ENCODE data around the gene HYOU1.
"Not testable (repeated sequence)": the region's sequence is repeated elsewhere in the genome, so short reads cannot be mapped to it uniquely, and the experiment has no call there.

Gene HYOU1

GRCh38 chr11:119087123-119087522 lies 30.1 kb upstream of the HYOU1 start:
- DNase-seq (ENCODE audit: low read depth): no peak

- DNase-seq (ENCODE audit: low read depth): peak; percentile 9
Measured at GRCh38 chr11:119085437-119085847, 28.4 kb upstream of the HYOU1 start.

DNA sequence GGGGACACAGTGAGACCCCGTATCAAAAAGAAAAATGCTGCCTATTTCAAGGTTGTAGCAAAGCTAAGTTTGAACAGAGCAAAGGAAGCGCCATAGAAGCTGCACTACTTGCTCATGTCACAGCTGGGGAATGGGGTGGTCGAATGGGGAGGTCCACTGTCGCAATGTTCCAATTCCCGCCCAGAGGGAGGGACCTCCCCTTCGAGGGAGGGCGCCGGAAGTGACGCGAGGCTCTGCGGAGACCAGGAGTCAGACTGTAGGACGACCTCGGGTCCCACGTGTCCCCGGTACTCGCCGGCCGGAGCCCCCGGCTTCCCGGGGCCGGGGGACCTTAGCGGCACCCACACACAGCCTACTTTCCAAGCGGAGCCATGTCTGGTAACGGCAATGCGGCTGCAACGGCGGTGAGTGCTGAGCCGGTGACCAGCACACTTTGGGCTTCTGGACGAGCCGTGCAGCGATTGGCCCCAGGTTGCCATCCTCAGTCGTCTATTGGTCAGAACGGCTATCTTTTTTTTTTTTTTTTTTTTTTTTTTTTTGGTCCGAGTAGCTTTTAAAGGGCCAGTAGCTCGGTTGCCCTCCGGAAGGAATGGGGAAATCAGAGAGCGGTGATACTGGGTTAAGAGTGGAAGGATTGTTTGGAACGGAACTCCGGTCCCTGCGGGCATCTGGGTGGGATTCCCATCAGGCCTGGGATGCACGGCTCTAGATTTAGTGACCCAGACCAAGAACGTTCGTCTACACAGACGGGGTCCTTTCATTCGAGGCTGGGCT lies 27.8 kb upstream of the HYOU1 start, which contains the start of gene HMBS:
TSS of gene HMBS (plus strand) at position 219 of the 774 bp plus-strand sequence. CDS start at position 372, 153 bp downstream.
- DNase-seq (ENCODE audit: low read depth): peak; percentile 86

GRCh38 chr11:119081682-119082260 lies 24.8 kb upstream of the HYOU1 start:
- no peak for DNase-seq (ENCODE audit: low read depth)

GRCh38 chr11:119078675-119079420 lies 21.8 kb upstream of the HYOU1 start:
- no peak for DNase-seq (ENCODE audit: low read depth)

- no peak for DNase-seq (ENCODE audit: low read depth)
Measured at GRCh38 chr11:119077839-119078238, 20.8 kb upstream of the HYOU1 start.

- DNase-seq (ENCODE audit: low read depth): peak; percentile 97
Measured at GRCh38 chr11:119067371-119068222, 10.6 kb upstream of the HYOU1 start, which contains the start of gene VPS11. Gene VPS11, plus strand, starts transcription at chr11:119067818. Its CDS starts 6 bp downstream, at chr11:119067824.

DNA sequence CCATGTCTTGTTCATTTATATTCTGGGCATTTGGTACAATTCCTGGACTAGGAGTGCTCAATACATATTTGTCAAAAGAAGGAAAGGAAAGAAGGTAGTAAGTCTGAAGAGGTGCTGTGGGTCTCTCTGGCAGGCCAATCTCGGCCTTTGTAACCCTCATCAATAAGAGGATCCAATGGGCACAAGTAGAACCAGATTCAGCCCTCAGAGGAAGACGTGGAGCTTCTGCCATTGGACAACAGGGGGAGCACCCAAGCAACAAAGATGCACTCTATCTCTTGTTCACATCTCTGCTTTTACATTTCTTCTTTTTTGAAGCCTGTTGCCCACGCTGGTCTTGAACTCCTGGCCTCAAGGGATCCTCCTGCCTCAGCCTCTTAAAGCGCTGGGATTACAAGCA lies 8.4 kb upstream of the HYOU1 start:
- peak; percentile 6 for DNase-seq (ENCODE audit: low read depth)

- DNase-seq (ENCODE audit: low read depth): no peak
Measured at GRCh38 chr11:119062779-119063178, 5.8 kb upstream of the HYOU1 start.

DNA sequence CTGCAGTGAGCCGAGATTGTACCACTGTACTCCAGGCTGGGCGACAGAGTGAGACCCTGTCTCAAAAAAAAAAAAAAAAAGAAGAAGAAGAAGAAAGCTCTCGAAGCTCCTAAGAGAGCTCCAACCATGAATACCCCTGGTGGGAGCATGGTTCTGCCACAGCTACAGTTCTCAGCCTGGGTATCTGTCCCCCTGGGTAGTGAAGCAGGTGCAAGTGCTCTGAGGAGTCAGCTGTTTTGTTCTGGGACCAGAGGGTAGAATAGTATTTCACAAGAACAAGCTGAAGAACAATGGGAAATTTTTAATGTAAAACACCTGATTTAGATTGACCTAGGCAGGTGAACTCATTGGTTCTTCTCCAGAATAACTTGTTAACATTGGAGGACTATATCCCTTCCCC lies 4.3 kb upstream of the HYOU1 start:
- DNase-seq (ENCODE audit: low read depth): no peak

DNA sequence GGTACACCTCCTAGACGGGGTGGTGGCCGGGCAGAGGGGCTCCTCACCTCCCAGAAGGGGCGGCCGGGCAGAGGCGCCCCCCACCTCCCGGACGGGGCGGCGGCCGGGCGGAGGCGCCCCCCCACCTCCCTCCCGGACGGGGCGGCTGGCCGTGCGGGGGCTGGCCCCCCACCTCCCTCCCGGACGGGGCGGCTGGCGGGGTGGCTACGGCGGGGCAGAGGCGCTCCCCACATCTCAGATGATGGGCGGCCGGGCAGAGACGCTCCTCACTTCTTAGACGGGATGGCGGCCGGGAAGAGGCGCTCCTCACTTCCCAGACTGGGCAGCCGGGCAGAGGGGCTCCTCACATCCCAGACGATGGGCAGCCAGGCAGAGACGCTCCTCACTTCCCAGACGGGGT lies 2.1 kb upstream of the HYOU1 start:
- DNase-seq (ENCODE audit: low read depth): not testable (repeated sequence)

DNA sequence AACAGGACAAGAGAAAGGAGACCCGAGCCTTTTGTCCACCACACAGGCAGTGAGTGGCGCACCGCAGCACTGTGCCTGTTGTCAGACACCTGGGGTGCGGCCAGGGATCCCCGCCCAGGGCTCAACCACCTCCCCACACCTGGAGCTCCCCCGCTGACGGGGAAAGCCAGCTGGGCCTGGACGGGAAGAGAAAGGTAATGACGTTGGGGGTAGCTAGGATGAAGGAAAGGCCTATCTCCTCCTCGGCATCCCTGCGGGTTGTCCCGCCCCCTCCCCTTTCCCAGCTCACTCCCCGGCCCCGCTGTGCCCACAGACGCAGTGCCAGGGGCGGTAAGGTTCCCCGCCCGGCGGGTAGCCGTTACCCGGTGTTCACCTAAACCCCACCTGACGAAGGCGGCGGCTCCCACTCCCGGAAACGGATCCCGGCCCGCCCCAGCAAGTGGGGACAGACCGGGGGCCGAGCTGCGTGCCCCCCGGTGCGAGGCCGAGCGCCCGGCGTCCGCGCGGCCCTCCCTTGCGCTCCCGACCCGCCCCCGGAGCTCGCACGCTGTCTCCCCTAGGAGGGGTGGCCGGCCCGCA lies 495 bp downstream of the HYOU1 start:
- peak; percentile 27 for DNase-seq (ENCODE audit: low read depth)

DNA sequence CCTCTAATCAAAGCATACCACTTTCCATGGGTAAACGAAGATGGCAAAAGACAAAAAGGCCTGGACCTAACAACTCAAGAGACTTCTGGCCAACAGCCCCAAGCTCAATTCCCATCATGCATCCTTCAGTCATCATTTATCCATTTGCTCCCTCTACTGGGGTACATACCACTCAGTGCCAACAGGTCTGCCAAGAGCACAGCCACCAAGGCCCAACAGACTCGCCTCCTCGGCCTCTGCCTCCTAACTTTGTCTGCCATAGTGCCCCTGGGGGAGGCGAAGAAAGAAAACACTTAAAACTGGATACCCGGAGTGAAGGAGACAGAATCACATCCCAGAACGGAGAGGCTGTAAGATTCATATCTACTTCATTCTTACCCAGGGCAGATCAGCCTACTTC lies 1.1 kb downstream of the HYOU1 start:
- no peak for DNase-seq (ENCODE audit: low read depth)

DNA sequence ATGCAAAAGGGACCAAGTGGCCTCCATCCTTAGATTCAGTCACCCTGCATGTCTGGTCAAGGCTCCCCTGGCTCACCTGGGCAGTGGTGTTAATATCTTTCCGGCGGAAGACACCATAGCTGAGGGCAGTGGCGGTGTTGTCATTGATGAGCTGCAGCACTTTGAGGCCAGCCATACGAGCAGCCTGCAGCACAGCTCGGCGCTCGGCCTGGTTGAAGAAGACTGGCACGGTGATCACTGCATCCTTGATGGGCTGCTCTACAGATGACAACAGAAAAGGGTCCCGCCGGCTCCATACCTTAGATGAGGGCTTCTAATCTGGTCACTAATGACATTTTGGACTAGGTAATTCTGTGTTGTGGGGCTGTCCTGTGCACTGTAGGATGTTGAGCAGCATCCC lies 2.6 kb downstream of the HYOU1 start:
- no peak for DNase-seq (ENCODE audit: low read depth)

DNA sequence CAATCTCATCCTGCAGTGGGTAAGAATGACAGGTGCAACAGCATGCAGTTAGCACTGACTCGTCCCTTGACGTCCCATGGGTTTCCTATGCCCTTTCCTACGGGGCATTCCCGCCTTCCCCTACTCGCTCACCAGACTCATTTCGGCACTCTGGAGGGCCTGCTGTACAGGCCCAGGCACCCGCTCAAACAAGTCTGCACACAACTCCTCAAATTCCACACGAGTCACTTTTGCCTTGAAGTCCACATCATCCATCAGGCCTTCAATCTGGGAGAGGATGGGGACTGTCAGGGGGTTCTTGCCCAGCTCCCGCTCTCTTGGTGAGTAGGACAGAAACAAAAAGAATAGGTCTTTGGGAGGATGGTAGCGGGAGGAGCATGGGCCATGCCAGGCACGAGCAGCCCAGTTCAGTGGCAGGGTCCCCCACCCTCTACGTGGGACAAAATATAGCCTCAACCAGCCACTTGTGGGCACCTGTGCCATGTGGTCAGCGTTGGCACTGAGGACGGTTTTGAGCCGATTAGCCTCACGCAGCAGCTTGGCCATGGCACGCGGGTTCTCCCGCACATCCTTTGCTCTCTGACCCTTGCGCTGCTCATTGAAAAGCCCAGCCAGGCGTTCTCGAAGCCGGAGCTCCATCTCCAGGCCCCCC lies 4.7 kb downstream of the HYOU1 start:
- no peak for DNase-seq (ENCODE audit: low read depth)

DNA sequence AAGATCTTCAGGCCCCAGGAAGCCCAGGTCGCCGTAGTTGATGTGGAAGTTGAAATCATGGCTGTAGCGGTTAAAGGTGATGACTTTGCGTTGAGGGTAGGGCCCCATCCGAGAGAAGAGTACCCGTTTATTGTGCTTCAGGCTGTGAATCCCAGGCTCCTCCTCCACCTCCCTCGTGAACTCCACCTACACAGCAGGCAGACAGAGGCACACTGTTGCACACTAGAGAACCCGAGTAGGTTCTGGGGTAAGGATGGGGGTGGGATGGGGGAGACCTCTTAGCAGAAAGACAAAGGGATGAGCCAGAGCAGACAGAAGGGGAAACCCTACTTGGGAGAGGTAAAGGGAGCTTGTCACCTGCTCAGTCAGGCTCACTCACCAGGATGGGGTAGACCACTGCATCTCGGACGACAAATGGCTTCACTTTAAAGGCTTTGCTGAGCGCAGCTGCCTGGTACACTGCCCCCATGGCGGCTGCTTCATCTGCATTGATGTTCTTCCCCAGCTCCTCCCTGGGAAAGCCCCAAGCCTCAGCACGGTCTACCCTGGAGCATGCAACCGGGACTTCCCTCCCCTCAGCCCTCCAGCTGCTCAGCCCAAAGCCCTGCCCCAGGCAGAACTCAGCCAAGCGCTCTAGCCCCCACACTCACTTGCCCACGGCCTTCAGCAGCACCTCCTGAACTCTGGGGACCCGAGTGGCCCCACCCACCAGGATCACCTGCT lies 5.4 kb downstream of the HYOU1 start:
- no peak for DNase-seq (ENCODE audit: low read depth)

- DNase-seq (ENCODE audit: low read depth): no peak
Measured at GRCh38 chr11:119049081-119049480, 7.9 kb downstream of the HYOU1 start.

DNA sequence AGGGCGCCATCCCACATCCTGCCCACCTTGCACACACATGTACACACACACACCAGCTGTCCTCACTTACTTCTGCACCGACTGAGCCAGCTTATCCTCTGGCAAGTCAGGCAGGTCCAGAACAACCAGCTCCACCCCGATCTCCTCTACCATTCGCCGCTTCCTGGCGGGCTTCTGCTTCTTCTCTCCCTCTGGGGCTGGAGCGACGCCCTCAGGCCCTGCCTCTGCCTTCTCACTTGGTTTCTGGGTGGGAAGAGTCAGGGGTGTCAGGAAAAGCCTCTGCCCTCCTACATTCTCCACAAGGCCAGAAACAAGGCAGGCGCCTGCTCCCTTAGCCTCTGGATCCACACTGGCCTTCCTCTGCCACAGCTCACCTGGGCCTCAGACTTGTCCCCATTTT lies 8.4 kb downstream of the HYOU1 start:
- DNase-seq (ENCODE audit: low read depth): no peak

DNA sequence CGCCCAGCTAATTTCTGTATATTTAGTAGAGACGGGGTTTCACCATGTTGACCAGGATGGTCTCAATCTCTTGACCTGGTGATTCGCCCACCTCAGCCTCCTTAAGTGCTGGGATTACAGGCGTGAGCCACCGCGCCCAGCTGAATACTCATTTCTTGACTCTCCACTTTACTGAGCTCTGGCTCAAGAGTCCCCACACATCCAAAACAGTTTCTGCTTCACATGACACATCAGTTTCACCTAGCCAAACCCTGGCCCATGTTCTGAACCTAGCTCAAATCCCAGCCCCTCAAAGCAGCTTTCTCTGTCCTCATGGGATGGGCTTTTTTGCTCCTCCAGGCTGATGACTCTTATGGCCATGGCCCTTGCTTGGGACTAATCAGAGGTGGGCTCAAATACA lies 9.8 kb downstream of the HYOU1 start:
- no peak for DNase-seq (ENCODE audit: low read depth)

- DNase-seq (ENCODE audit: low read depth): no peak
Measured at GRCh38 chr11:119046489-119046888, 10.5 kb downstream of the HYOU1 start.

All from activated gamma-delta T cell treated with anti-CD3 and anti-CD28 coated beads, Interleukin-2, amount 50 U/mL, for 16 hours (primary cell).